ENCODE data around the gene TP73.

DNA sequence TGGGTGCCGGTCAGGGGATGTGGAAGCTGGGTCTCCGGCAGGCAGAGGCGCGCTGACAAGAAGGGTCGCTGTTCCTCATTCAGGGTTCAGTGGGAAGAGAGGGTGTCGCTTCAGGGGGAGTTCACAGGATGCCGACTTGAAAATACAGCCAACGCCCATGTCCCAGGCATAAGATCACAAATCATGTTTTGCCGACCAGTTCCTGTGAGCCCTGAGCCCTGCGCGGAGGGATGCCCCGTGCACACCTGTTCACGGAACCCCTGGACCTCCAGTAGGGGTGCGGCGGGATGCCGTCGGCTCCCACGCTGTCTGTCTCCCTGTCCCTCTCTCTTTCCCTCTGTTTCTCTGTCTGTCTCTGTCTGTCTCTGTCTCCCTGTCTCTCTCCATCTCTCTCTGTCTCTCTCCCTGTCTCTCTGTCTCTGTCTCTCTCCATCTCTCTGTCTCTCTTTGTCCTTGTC is 26.8 kb downstream of the TP73 start:
- TF ChIP-seq, protein P1, sequence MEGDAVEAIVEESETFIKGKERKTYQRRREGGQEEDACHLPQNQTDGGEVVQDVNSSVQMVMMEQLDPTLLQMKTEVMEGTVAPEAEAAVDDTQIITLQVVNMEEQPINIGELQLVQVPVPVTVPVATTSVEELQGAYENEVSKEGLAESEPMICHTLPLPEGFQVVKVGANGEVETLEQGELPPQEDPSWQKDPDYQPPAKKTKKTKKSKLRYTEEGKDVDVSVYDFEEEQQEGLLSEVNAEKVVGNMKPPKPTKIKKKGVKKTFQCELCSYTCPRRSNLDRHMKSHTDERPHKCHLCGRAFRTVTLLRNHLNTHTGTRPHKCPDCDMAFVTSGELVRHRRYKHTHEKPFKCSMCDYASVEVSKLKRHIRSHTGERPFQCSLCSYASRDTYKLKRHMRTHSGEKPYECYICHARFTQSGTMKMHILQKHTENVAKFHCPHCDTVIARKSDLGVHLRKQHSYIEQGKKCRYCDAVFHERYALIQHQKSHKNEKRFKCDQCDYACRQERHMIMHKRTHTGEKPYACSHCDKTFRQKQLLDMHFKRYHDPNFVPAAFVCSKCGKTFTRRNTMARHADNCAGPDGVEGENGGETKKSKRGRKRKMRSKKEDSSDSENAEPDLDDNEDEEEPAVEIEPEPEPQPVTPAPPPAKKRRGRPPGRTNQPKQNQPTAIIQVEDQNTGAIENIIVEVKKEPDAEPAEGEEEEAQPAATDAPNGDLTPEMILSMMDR (IDR thresholded peaks at IDR 0.05), result no peak
- TF ChIP-seq POLR2A (IDR thresholded peaks at IDR 0.05), result no peak
